ENCODE data around the gene EPAS1.

The EPAS1 gene

DNA sequence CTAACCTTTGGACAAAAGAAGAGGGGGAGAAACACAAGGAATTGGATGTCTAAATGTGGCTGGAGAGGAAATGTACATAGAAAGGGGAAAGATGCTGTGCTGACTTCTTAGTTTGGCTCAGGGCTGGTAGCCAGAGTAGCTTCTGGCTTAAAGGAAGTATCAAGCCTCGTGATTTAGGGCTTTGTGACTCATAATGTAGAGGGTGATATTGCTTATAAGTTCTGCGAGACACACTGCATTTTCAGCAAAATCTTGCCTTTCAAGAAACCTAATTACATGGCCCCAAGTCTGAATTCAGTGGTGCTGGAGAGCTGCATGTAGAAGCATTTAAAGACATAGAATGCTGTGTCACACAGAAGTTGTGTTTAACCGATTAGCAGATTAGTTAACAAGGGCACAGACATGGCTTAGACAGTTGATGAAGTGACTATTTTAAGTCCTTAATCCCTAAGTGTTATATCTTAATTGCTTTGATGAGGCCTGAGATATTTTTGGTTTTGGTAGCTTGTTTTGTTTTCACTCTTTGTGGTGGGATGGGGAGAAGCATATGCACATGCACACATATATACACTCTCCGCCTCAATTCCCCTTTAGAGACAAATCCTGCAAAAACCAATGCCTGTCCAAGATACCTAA lies 66.4 kb downstream of the EPAS1 start:
- no peaks in the 10 kb centered on the region for H3K27me3 Mint-ChIP-seq
- H3K4me3 Mint-ChIP-seq, result no peak overlapping the region

DNA sequence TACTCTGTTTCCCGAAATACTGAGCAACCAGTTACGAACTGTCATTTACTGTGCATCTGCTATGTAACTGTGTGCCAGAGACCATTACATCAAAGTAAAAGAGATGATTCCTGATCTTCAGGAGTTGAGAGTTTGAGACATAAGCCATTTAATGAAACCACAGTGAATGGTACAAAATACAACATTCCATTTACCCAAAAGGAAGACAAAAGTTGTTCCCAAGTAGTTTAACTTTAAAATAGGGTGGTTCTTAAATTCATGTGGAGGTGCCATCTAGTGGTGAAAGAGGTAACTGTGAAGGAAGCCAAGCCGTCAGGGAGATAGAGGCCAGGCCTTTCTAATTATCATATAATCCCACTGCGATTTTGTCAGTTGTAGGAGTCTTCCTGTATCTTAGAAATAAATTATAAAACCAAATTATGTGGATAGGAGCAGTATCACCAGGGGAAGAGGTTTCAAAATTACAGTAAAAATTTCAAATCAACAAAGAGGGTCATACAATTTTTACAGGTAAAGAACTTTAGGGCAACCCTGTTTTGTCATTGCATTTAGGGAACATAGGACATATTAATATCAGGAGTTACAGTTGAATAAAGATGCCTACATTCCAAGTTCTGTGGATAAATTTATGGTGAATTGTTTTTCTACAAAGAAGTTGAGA lies 67.7 kb downstream of the EPAS1 start:
- H3K4me3 Mint-ChIP-seq, result no peak overlapping the region
- peaks cover 25% of the 10 kb centered on the region for H3K4me1 Mint-ChIP-seq (ENCODE audit: low read depth)
- no peaks in the 10 kb centered on the region for H3K27me3 Mint-ChIP-seq
- H3K36me3 Mint-ChIP-seq (ENCODE audit: low read depth), result no peaks in the 10 kb centered on the region
- H3K9me3 Mint-ChIP-seq, result no peaks in the 10 kb centered on the region
- H3K27ac Mint-ChIP-seq, result no peak overlapping the region

More for the DNA sequence above, 66.4 kb downstream of the EPAS1 start:
- no peak overlapping the region for H3K27ac Mint-ChIP-seq
- H3K36me3 Mint-ChIP-seq (ENCODE audit: low read depth), result no peaks in the 10 kb centered on the region
- H3K9me3 Mint-ChIP-seq, result no peaks in the 10 kb centered on the region
- H3K4me1 Mint-ChIP-seq (ENCODE audit: low read depth), result peaks cover 21% of the 10 kb centered on the region

DNA sequence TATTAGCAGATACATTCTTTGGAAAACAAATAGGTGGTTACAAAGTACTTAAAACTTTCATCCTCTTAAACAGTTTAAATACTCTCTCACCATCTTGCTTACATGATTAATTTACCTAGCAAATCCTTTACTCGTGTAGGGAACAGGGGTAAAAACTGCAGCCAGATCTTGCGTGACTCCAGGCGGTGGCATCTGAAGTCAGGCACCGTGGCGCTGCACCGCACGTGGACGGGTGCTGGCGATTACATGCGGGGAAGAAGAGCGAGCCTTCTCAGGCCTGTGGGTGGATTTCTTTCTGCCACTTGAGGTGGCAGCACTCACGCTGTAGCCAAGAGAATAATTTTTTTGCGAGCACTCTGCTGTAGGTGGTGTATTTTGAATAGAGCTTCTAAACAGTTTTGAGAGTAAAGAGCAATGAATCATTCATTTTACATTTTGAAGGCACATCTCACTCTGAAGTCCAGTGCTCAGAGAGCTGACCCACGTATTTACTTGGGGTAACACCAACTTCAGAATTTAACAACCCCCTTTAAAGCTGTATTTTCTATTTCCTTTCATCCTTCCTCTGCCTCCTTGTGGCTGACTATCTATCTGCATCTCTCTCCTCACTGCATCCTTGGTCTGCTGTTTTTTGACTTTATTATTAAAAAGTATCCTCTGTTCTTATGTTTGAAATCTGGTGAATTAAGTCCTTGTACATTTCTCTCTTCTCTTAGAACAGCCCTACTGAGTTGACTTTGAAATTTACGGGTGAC lies 68.9 kb downstream of the EPAS1 start:
- no peak overlapping the region for H3K27ac Mint-ChIP-seq
- H3K36me3 Mint-ChIP-seq (ENCODE audit: low read depth), result no peaks in the 10 kb centered on the region
- peaks cover 29% of the 10 kb centered on the region for H3K4me1 Mint-ChIP-seq (ENCODE audit: low read depth)
- no peak overlapping the region for H3K4me3 Mint-ChIP-seq
- H3K9me3 Mint-ChIP-seq, result no peaks in the 10 kb centered on the region
- H3K27me3 Mint-ChIP-seq, result no peaks in the 10 kb centered on the region

DNA sequence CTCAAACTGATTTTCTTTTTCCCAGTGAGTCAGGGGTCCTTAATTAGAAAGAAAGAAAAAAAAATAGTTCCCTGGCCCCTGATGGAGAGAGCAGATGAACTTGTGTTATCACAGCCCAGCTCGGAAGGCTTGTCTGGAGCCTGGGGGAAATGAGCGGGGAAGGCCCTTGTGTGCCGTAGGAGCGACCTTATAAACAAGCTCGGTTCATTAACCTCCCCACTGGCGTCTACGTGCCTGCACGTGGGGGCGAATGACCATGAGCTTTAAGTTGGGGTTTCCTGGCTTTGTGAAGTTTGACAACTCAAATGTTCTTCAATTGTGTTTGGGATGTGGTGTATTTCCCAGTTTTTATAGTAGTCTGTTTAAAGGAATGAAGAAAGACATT lies 69.5 kb downstream of the EPAS1 start:
- Mint-ChIP-seq H3K4me3 (no peak overlapping the region), H3K27me3 (no peaks in the 10 kb centered on the region), H3K27ac (no peak overlapping the region), H3K36me3 (ENCODE audit: low read depth) (no peaks in the 10 kb centered on the region), H3K9me3 (no peaks in the 10 kb centered on the region), H3K4me1 (ENCODE audit: low read depth) (peaks cover 29% of the 10 kb centered on the region)

DNA sequence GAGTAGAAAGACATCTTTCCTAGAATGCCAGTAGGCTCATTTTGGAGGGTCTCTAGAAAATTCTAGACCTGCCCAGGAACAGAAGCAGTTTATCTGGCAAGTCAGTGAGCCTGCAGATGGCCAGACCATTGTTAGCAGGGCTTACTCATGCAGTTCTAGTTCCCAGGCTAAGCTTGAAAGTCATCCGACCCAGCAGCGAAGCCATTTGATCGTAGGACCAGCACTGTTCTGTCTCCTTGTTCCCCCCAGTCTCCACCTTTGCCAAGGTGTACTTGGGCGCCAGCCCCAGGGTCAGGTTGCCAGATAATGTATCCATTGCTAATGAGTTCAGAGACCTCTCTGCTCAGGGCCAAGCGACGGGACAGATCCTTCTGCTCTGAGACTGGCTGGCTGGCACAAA lies 70.1 kb downstream of the EPAS1 start:
- H3K36me3 Mint-ChIP-seq (ENCODE audit: low read depth), result no peaks in the 10 kb centered on the region
- peaks cover 29% of the 10 kb centered on the region for H3K4me1 Mint-ChIP-seq (ENCODE audit: low read depth)
- H3K27me3 Mint-ChIP-seq, result no peaks in the 10 kb centered on the region
- H3K4me3 Mint-ChIP-seq, result no peak overlapping the region
- H3K27ac Mint-ChIP-seq, result no peak overlapping the region
- no peaks in the 10 kb centered on the region for H3K9me3 Mint-ChIP-seq

DNA sequence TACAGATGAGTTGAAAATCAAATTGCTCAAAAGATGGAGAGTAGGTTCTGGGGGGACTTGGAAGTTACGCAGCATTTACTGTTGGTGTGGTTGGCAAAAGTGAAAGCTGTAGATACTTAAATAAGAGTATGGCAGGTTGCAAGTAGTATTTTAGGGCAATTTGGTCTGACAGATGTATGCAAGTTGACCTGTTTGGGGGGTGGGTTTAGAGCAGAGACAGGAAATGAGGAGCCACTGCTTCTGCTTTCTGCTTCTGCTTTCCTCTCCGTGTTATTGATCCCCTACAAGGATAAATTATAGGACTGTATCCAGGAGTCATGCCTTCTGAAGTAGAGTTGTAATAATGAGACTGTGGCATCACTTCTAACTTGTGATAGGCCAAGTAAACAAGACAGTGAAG lies 71.2 kb downstream of the EPAS1 start:
- Mint-ChIP-seq H3K27ac (no peak overlapping the region), H3K27me3 (no peaks in the 10 kb centered on the region), H3K4me3 (no peak overlapping the region), H3K9me3 (no peaks in the 10 kb centered on the region), H3K36me3 (ENCODE audit: low read depth) (no peaks in the 10 kb centered on the region), H3K4me1 (ENCODE audit: low read depth) (peaks cover 21% of the 10 kb centered on the region)

DNA sequence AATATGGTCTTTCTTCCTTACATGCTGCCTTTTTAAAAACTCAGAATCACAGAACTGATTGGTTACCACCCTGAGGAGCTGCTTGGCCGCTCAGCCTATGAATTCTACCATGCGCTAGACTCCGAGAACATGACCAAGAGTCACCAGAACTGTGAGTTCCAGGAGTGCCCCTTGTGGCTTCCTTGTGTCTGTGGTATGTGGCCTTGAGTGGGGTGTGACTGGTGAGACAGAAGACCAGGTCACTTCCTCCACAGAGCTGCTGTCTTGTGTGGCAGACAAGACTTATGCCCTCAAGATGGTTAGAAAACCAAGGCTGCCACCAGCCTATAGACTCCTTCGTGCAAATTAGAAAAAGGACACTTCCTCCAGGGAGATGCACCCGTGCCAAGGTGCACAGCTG lies 72.6 kb downstream of the EPAS1 start:
- Mint-ChIP-seq H3K36me3 (ENCODE audit: low read depth) (no peaks in the 10 kb centered on the region), H3K9me3 (no peaks in the 10 kb centered on the region), H3K27ac (no peak overlapping the region), H3K27me3 (no peaks in the 10 kb centered on the region), H3K4me3 (no peak overlapping the region), H3K4me1 (ENCODE audit: low read depth) (peaks cover 12% of the 10 kb centered on the region)

DNA sequence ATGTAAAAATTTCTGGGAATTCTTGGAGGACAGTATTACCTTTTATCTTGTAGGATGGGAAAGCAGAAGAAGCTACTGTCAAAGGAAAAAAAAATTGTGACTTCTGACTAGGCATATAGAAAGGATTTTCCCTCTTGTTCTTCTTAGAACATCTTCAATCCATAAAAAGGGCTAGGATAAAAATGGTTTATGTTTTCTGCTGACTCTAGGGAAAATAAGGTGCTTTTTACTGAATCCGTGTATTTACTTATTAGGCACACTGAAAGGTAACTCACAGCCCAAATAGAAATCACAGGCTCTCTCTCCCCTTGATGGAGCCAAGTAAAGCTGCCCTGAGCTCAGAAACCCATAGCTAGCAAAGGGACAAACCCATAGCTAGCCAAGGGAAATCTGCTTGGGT lies 74.6 kb downstream of the EPAS1 start:
- Mint-ChIP-seq H3K4me3 (no peak overlapping the region), H3K4me1 (ENCODE audit: low read depth) (peaks cover 12% of the 10 kb centered on the region), H3K36me3 (ENCODE audit: low read depth) (no peaks in the 10 kb centered on the region), H3K27ac (no peak overlapping the region), H3K9me3 (no peaks in the 10 kb centered on the region), H3K27me3 (no peaks in the 10 kb centered on the region)

DNA sequence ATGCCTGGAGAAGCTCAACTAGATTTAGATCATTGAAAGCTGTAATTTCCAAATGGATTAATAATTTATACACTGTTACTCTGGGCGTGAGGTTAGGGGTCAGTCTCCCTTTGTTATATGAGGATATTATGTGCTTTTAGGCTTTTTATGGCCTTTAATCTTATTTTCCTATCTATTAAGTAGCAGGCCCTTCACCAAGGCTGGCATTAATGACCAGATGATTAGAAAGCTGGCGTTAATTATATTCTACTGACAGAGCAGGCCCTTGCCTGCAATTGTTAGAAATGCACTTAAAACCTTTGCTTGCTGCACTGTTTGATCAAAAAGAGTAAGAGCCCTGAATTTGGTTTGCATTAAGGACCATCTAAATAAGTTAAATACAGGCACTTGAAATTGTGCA lies 75.3 kb downstream of the EPAS1 start:
- H3K27ac Mint-ChIP-seq, result no peak overlapping the region
- no peaks in the 10 kb centered on the region for H3K27me3 Mint-ChIP-seq

DNA sequence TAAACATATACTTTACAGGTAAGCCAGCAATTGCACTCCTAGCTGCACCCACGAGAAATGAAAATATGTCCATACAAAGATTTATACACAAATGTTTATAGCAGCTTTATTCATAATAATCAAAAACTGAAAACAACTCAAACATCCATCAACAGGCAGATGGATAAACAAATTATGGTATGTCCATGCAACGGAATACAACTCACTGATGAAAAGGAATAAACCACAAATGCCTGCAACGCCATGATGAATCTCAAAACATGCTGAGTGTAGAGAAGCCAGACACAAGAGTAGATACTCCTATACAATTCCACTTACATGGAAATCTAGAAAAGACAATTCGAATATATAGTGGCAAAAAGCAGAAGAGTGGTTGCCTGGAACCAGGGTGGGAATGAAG lies 76.0 kb downstream of the EPAS1 start:
- H3K27ac Mint-ChIP-seq, result no peak overlapping the region
- no peaks in the 10 kb centered on the region for H3K36me3 Mint-ChIP-seq (ENCODE audit: low read depth)
- no peaks in the 10 kb centered on the region for H3K9me3 Mint-ChIP-seq
- no peak overlapping the region for H3K4me3 Mint-ChIP-seq
- peaks cover 10% of the 10 kb centered on the region for H3K4me1 Mint-ChIP-seq (ENCODE audit: low read depth)
- no peaks in the 10 kb centered on the region for H3K27me3 Mint-ChIP-seq

More for the DNA sequence above, 75.3 kb downstream of the EPAS1 start:
- Mint-ChIP-seq H3K36me3 (ENCODE audit: low read depth) (no peaks in the 10 kb centered on the region), H3K4me3 (no peak overlapping the region), H3K4me1 (ENCODE audit: low read depth) (peaks cover 12% of the 10 kb centered on the region), H3K9me3 (no peaks in the 10 kb centered on the region)

DNA sequence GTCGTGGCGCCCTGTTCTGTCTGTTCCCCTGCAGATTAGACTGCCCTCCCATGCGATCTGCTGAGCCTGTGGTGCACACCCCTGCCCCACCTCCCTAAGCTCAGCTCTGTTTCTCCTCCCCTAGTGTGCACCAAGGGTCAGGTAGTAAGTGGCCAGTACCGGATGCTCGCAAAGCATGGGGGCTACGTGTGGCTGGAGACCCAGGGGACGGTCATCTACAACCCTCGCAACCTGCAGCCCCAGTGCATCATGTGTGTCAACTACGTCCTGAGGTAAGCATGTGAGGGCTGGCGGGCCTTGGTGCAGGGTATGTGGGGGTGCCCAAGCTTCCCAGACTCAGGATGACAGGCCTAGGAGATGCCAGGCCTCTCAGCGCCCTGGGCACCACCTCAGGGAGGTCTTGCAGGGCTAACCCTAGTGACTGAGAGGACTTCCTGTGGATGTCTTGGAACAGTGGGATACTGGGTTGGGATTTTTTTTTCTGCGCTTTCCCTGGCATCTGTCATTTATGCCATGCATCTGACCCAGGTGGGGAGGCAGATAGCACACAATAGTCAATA lies 78.4 kb downstream of the EPAS1 start:
- no peak overlapping the region for H3K27ac Mint-ChIP-seq
- H3K4me3 Mint-ChIP-seq, result no peak overlapping the region
- H3K36me3 Mint-ChIP-seq (ENCODE audit: low read depth), result no peaks in the 10 kb centered on the region
- H3K9me3 Mint-ChIP-seq, result no peaks in the 10 kb centered on the region
- H3K4me1 Mint-ChIP-seq (ENCODE audit: low read depth), result no peaks in the 10 kb centered on the region
- H3K27me3 Mint-ChIP-seq, result no peaks in the 10 kb centered on the region

DNA sequence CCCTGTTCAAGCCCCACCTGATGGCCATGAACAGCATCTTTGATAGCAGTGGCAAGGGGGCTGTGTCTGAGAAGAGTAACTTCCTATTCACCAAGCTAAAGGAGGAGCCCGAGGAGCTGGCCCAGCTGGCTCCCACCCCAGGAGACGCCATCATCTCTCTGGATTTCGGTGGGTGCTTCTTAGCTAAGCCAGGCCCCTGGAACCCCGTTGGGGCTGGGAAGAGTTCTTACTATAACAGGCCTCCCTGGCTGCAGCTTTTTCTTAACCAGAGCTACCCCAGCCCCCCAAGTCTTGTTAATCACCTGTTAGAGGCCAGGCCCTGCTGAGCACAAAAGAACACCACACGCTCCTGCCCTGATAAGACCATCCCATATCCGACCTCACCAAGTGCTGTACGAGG lies 79.4 kb downstream of the EPAS1 start:
- Mint-ChIP-seq H3K27me3 (no peaks in the 10 kb centered on the region), H3K27ac (no peak overlapping the region), H3K9me3 (no peaks in the 10 kb centered on the region), H3K4me3 (no peak overlapping the region), H3K36me3 (ENCODE audit: low read depth) (no peaks in the 10 kb centered on the region), H3K4me1 (ENCODE audit: low read depth) (no peaks in the 10 kb centered on the region)

DNA sequence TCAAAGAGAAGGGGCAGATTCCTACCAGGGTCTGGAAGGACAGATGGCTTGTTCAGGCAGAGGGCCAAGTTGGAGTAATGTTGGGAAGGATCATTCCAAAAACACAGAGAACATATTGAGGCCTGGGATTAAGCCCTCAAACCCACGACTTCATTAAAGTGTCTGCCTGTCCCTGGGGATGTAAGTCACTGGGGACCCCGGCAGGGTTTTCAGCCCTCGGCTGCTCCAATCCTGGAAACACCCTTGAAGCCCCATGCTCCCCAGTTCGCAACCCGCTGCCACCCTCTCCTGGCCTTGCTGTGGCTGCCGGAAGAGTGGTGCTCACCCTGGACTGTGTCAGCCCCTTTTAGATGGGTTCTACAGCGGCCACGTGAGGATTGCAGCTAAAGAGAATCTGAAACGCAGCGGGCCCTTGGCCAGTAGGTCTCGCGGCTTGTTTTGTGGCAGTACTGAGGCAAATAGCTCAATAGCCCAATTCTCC lies 79.9 kb downstream of the EPAS1 start:
- no peak overlapping the region for H3K4me3 Mint-ChIP-seq
- no peaks in the 10 kb centered on the region for H3K4me1 Mint-ChIP-seq (ENCODE audit: low read depth)
- no peaks in the 10 kb centered on the region for H3K36me3 Mint-ChIP-seq (ENCODE audit: low read depth)
- H3K27me3 Mint-ChIP-seq, result no peaks in the 10 kb centered on the region
- H3K9me3 Mint-ChIP-seq, result no peaks in the 10 kb centered on the region
- no peak overlapping the region for H3K27ac Mint-ChIP-seq

DNA sequence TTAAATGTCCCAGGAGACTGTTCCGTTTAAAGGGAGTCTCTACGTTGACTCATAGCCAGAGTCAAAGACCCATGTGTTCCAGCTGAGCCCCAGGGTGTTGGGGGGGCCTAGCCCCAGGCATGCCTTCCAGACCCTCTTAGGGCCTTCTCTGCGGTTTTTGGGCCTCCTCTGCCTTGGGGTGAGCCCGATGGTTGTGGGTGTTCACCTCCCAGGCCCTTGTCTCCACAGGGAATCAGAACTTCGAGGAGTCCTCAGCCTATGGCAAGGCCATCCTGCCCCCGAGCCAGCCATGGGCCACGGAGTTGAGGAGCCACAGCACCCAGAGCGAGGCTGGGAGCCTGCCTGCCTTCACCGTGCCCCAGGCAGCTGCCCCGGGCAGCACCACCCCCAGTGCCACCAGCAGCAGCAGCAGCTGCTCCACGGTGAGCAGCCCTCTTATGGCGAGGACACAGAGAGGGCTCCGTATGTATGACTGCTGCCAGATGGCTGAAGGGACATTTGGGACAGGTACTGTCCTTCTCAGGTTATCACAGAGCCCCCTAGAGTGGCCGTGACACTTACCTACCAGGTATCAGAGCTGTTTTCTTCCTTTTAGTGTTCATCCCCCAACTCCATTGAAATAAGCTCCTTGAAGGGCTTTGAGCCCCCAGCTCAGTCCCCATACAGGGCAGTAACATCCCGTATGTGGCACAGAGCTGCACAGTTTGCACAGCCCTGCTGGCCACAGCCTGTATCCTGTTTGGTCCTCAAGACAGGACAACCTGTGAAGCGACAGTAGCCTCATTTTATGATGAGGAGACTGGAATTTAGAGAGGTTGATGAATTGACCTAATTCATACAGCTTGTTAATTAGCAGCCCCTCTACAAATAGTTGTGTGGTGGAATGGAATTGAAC lies 80.7 kb downstream of the EPAS1 start:
- Mint-ChIP-seq H3K27me3 (no peaks in the 10 kb centered on the region), H3K36me3 (ENCODE audit: low read depth) (no peaks in the 10 kb centered on the region), H3K27ac (no peak overlapping the region), H3K9me3 (no peaks in the 10 kb centered on the region), H3K4me3 (no peak overlapping the region), H3K4me1 (ENCODE audit: low read depth) (no peaks in the 10 kb centered on the region)
